CD4-positive, alpha-beta memory T cell (primary cell): ENCODE measurements around the gene LEFTY1. TPM values are rescaled to one million over a fixed set of nuclear protein-coding genes. Genes with fewer than 3 reads are reported as not detected.
"Not testable (repeated sequence)": the region's sequence is repeated elsewhere in the genome, so short reads cannot be mapped to it uniquely, and the experiment has no call there.

Experiments
- CTCF ChIA-PET: fragments of 350-600 bp; sonication (Branson Sonifier 250); formaldehyde crosslinking; loops from one replicate; lab custom pipeline; 2021; ENCODE audit warnings: inconsistent platforms; ENCODE audit not compliant: partially characterized antibody; lab: Charles Lee
- POLR2A ChIA-PET: fragments of 350-600 bp; sonication (Branson Sonifier 250); formaldehyde crosslinking; loops from one replicate; lab custom pipeline; 2021; ENCODE audit not compliant: partially characterized antibody; lab: Charles Lee
- DNase-seq, 5 donors: peaks; one replicate each; pipeline versions ENCODE4 v3.0.0 to v3.0.0-alpha.2; 2020 to 2022; ENCODE audit warnings: mixed read lengths in 1 of 5
- H3K27ac ChIP-seq: one replicate; pipeline ENCODE4 v1.7.0; 2013; ENCODE audit warnings: low read depth, low read length
- H3K27me3 ChIP-seq: 2 replicates; pipeline ENCODE4 v1.7.0; 2013; ENCODE audit warnings: mild to moderate bottlenecking, low read length, moderate library complexity; ENCODE audit not compliant: insufficient read depth
- H3K36me3 ChIP-seq: 2 replicates; pipeline ENCODE4 v1.7.0; 2013; ENCODE audit warnings: mild to moderate bottlenecking, low read length, moderate library complexity; ENCODE audit not compliant: insufficient read depth
- H3K4me1 ChIP-seq: 2 replicates; pipeline ENCODE4 v1.7.0; 2013; ENCODE audit warnings: mild to moderate bottlenecking, low read length, moderate library complexity; ENCODE audit not compliant: insufficient read depth
- H3K4me3 ChIP-seq, 2 donors: one replicate each; pipeline ENCODE4 v1.7.0; 2013; ENCODE audit warnings: low read length in 2 of 2, mild to moderate bottlenecking in 1 of 2
- H3K9me3 ChIP-seq, 2 donors: one replicate each; pipeline ENCODE4 v1.7.0; 2013; ENCODE audit warnings: low read length in 2 of 2, control low read depth in 1 of 2; ENCODE audit not compliant: control insufficient read depth in 1 of 2
- H3K27ac Mint-ChIP-seq, 7 donors: one replicate each; pipeline ENCODE4 v1.8.0; 2020 to 2021; ENCODE audit warnings: mixed read lengths in 7 of 7, mild to moderate bottlenecking in 6 of 7, inconsistent platforms in 3 of 7, moderate library complexity in 3 of 7
- H3K27me3 Mint-ChIP-seq, 2 donors: one replicate each; pipeline ENCODE4 v1.8.0; 2020 to 2021; ENCODE audit warnings: mixed read lengths in 2 of 2
- H3K36me3 Mint-ChIP-seq, 2 donors: one replicate each; pipeline ENCODE4 v1.8.0; 2020 to 2021; ENCODE audit warnings: mixed read lengths in 2 of 2, inconsistent platforms in 1 of 2, mild to moderate bottlenecking in 1 of 2
- H3K4me1 Mint-ChIP-seq, 4 donors: one replicate each; pipeline ENCODE4 v1.8.0; 2020 to 2021; ENCODE audit warnings: mixed read lengths in 4 of 4, mild to moderate bottlenecking in 1 of 4
- H3K4me3 Mint-ChIP-seq, 8 donors: one replicate each; pipeline ENCODE4 v1.8.0; 2020 to 2021; ENCODE audit warnings: mixed read lengths in 8 of 8, mild to moderate bottlenecking in 7 of 8, moderate library complexity in 6 of 8, inconsistent platforms in 3 of 8
- H3K9me3 Mint-ChIP-seq, 8 donors: one replicate each; pipeline ENCODE4 v1.8.0; 2020 to 2021; ENCODE audit warnings: mixed read lengths in 8 of 8, mild to moderate bottlenecking in 5 of 8, inconsistent platforms in 3 of 8, moderate library complexity in 1 of 8
- intact Hi-C: fragments of 100-400 bp; cut with micrococcal nuclease; formaldehyde crosslinking; loops from one replicate; pipeline ENCODE4 v1.15.1; 2023
- polyA plus RNA-seq, 2 donors: library from polyadenylated mRNA; unstranded; fragments of 300-500 nt; fragmentation: Illumina TruSeq; gene quantifications; one replicate each; pipeline ENCODE4 v1.2.3, GENCODE V29; 2021
- total RNA-seq, 2 experiments: library from RNA; stranded (reverse); gene quantifications; one replicate each; pipeline ENCODE4 v1.2.3, GENCODE V29; 2021

Gene LEFTY1
- total and polyA plus RNA-seq, 4 experiments from 2014 or later: 0.55 to 0.75 TPM; not detected in 2

GRCh38 chr1:225931270-225932136 is 42.6 kb upstream of the LEFTY1 start:
- ChIA-PET POLR2A (interaction anchor here (1.0 kb wide), 1 partner anchor 7 kb away, joined by 4 read pairs; the partner anchor contains the start of gene PYCR2), CTCF (interaction anchor here (0.7 kb wide), 1 partner anchor 45 kb away, joined by 3 read pairs; no protein-coding TSS in a partner anchor)
- Mint-ChIP-seq H3K4me3 (no peak overlapping the region), H3K9me3 (no peaks in the 10 kb centered on the region), H3K4me1 (peaks cover 0 to 9% (median 4%) of the 10 kb centered on the region in 4 donors), H3K36me3 (no peaks in the 10 kb centered on the region), H3K27me3 (no peaks in the 10 kb centered on the region), H3K27ac (peak overlapping the region in 2 of 7 donors; percentile 10 to 62)
- H3K4me3 ChIP-seq: no peak overlapping the region
- intact Hi-C loops: no loop called here
- DNase-seq: no peak
- H3K36me3 ChIP-seq: no peaks in the 10 kb centered on the region
- peaks cover 18% of the 10 kb centered on the region for H3K4me1 ChIP-seq
- H3K27ac ChIP-seq: no peak overlapping the region
- no peaks in the 10 kb centered on the region for H3K27me3 ChIP-seq
- H3K9me3 ChIP-seq: no peaks in the 10 kb centered on the region

GRCh38 chr1:225930566-225930965 is 41.6 kb upstream of the LEFTY1 start:
- CTCF ChIA-PET: interaction anchor here (0.7 kb wide), 1 partner anchor 46 kb away, joined by 3 read pairs; no protein-coding TSS in a partner anchor
- no peaks in the 10 kb centered on the region for H3K9me3 Mint-ChIP-seq
- no peaks in the 10 kb centered on the region for H3K27me3 ChIP-seq
- H3K36me3 ChIP-seq: no peaks in the 10 kb centered on the region
- H3K27ac Mint-ChIP-seq: peak overlapping the region in 1 of 7 donors; percentile 62
- no peak overlapping the region for H3K27ac ChIP-seq
- H3K9me3 ChIP-seq: no peaks in the 10 kb centered on the region
- H3K4me3 ChIP-seq: no peak overlapping the region
- POLR2A ChIA-PET: no interaction called here
- no peaks in the 10 kb centered on the region for H3K27me3 Mint-ChIP-seq
- H3K36me3 Mint-ChIP-seq: no peaks in the 10 kb centered on the region
- DNase-seq: no peak
- H3K4me1 Mint-ChIP-seq: peaks cover 0 to 9% (median 4%) of the 10 kb centered on the region in 4 donors
- intact Hi-C loops: no loop called here
- H3K4me1 ChIP-seq: peaks cover 22% of the 10 kb centered on the region
- no peak overlapping the region for H3K4me3 Mint-ChIP-seq

- H3K4me1 ChIP-seq: peaks cover 28% of the 10 kb centered on the region
- H3K27ac ChIP-seq, intact Hi-C loops, H3K9me3 ChIP-seq, DNase-seq, H3K4me3 ChIP-seq, H3K27me3 Mint-ChIP-seq, H3K27me3 ChIP-seq, H3K36me3 ChIP-seq, H3K36me3 Mint-ChIP-seq, H3K9me3 Mint-ChIP-seq: not testable (repeated sequence)
- CTCF ChIA-PET: interaction anchor here (0.8 to 0.9 kb wide), 2 partner anchors 13 to 31 kb away, joined by 3 read pairs; no protein-coding TSS in a partner anchor
- Mint-ChIP-seq H3K4me1 (peaks cover 0 to 11% (median 6%) of the 10 kb centered on the region in 4 donors), H3K27ac (peak overlapping the region in 6 of 7 donors; percentile 50 to 89 (median 74)), H3K4me3 (peak overlapping the region in 2 of 8 donors; percentile 6 to 43)
- POLR2A ChIA-PET: interaction anchor here (1.2 to 1.5 kb wide), 3 partner anchors 46 to 462 kb away, joined by 3 to 6 read pairs (median 3); no protein-coding TSS in a partner anchor
Measured at GRCh38 chr1:225929462-225929861, 40.5 kb upstream of the LEFTY1 start.

GRCh38 chr1:225928186-225929175 is 39.5 kb upstream of the LEFTY1 start:
- Histone ChIP-seq H3K4me3 (no peak overlapping the region), H3K27ac (no peak overlapping the region), H3K36me3 (no peaks in the 10 kb centered on the region), H3K9me3 (no peaks in the 10 kb centered on the region), H3K27me3 (no peaks in the 10 kb centered on the region), H3K4me1 (peaks cover 28% of the 10 kb centered on the region)
- CTCF ChIA-PET: interaction anchor here (0.8 kb wide), 1 partner anchor 12 kb away, joined by 3 read pairs; no protein-coding TSS in a partner anchor
- Mint-ChIP-seq H3K4me3 (peak overlapping the region in 6 of 8 donors; percentile 22 to 63 (median 52)), H3K27ac (peak overlapping the region; percentile 50 to 89 (median 77)), H3K36me3 (peaks cover 0 to 6% of the 10 kb centered on the region in 2 donors), H3K9me3 (no peaks in the 10 kb centered on the region), H3K27me3 (no peaks in the 10 kb centered on the region), H3K4me1 (peaks cover 3 to 12% (median 8%) of the 10 kb centered on the region in 4 donors)
- POLR2A ChIA-PET: interaction anchor here (1.2 to 1.5 kb wide), 3 partner anchors 45 to 461 kb away, joined by 3 to 6 read pairs (median 3); no protein-coding TSS in a partner anchor
- DNase-seq: peak in 3 of 5 donors; percentile 20 to 28 (median 26)
- intact Hi-C loops: no loop called here

- DNase-seq: no peak
- Mint-ChIP-seq H3K4me3 (peak overlapping the region in 1 of 8 donors; percentile 26), H3K36me3 (peaks cover 0 to 12% of the 10 kb centered on the region in 2 donors), H3K27ac (peak overlapping the region in 2 of 7 donors; percentile 41 to 52), H3K9me3 (no peaks in the 10 kb centered on the region), H3K4me1 (peaks cover 8 to 28% (median 16%) of the 10 kb centered on the region in 4 donors), H3K27me3 (no peaks in the 10 kb centered on the region)
- ChIA-PET CTCF (interaction anchor here (1.0 to 1.5 kb wide), 2 partner anchors 8 to 15 kb away, joined by 3 to 5 read pairs; no protein-coding TSS in a partner anchor), POLR2A (interaction anchor here (1.0 kb wide), 1 partner anchor 149 kb away, joined by 3 read pairs; the partner anchor contains the start of gene SRP9)
- Histone ChIP-seq H3K4me1 (peaks cover 47% of the 10 kb centered on the region), H3K27ac (no peak overlapping the region), H3K27me3 (no peaks in the 10 kb centered on the region), H3K9me3 (no peaks in the 10 kb centered on the region), H3K4me3 (no peak overlapping the region), H3K36me3 (peaks cover 14% of the 10 kb centered on the region)
- intact Hi-C loops: no loop called here
Measured at GRCh38 chr1:225926551-225927113, 37.7 kb upstream of the LEFTY1 start.
